ENCODE results near the gene DRC7. TPM values are rescaled to one million over a fixed set of nuclear protein-coding genes. Genes with fewer than 3 reads are reported as not detected.

The DRC7 gene
- total and polyA plus RNA-seq, 10 of the 15 experiments (the other 5 are each of a cell fraction or from before 2014, with no cell fraction given): 0.06 to 0.49 (median 0.14) TPM; not detected in 4

DNA sequence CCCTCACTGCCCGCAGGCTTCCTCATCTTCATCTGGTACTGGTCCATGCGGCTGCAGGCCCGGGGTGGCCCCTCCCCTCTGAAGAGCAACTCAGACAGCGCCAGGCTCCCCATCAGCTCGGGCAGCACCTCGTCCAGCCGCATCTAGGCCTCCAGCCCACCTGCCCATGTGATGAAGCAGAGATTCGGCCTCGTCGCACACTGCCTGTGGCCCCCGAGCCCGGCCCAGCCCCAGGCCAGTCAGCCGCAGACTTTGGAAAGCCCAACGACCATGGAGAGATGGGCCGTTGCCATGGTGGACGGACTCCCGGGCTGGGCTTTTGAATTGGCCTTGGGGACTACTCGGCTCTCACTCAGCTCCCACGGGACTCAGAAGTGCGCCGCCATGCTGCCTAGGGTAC lies 31.2 kb upstream of the DRC7 start:
- H3K27me3 ChIP-seq (replicated peaks in 1 of 2; ENCODE audit: control insufficient read depth in 2 of 2, insufficient read depth in 2 of 2, low read length in 1 of 2): no peaks in the 10 kb centered on the region; a peak in 1 of 4 replicates
- H3K36me3 ChIP-seq (ENCODE audit: control insufficient read depth in 2 of 2, insufficient read depth in 2 of 2, low read length in 1 of 2): no peaks in the 10 kb centered on the region
- in situ Hi-C loops (cut with MboI) (no loop called here), intact Hi-C loops (cut with micrococcal nuclease; ENCODE audit: unreplicated experiment) (no loop called here)
- H3K4me3 ChIP-seq: no peak overlapping the region
- BruUV-seq (replicated peaks): no TSS peak
- H3K9me3 ChIP-seq (replicated peaks; ENCODE audit: control insufficient read depth, insufficient read depth, low read length): no peaks in the 10 kb centered on the region
- DNase-seq (ENCODE audit: low read depth, low spot score) (no peak), ATAC-seq (no peak), FAIRE-seq (no peak)
- ChIA-PET RAD21 (ENCODE audit: unreplicated experiment) (no interaction called here), POLR2A (no interaction called here), SMC1A (ENCODE audit: uncharacterized antibody, unreplicated experiment) (interaction anchor here (1.1 kb wide), 1 partner anchor 72 kb away, joined by 3 read pairs; the partner anchor contains the start of gene KATNB1), CTCF (interaction anchor here (1.8 kb wide), 1 partner anchor 87 kb away, joined by 7 read pairs; no protein-coding TSS in a partner anchor)
- WGBS (ENCODE audit: insufficient coverage, insufficient replicate concordance, low lambda C conversion rate, missing lambda C conversion rate): 49% methylated on average over 21 of the region's 21 CpGs
- no peak overlapping the region for H2AFZ ChIP-seq (ENCODE audit: control insufficient read depth, low read depth, low read length)
- no peak overlapping the region for H3K4me2 ChIP-seq (ENCODE audit: control insufficient read depth, insufficient read depth)
- no peaks in the 10 kb centered on the region for H3K79me2 ChIP-seq (ENCODE audit: control insufficient read depth, insufficient read depth, low read length)
- H3K27ac ChIP-seq (ENCODE audit: control insufficient read depth, insufficient read depth): no peak overlapping the region
- H4K20me1 ChIP-seq (ENCODE audit: control insufficient read depth, insufficient read depth): no peaks in the 10 kb centered on the region
- TF ChIP-seq PAX5 (IDR thresholded peaks at IDR 0.05; ENCODE audit: borderline replicate concordance, low read depth, low read length) (no peak), ZZZ3 (IDR thresholded peaks at IDR 0.05; ENCODE audit: control insufficient read depth, insufficient read length, low read depth) (no peak), BHLHE40 (IDR thresholded peaks at IDR 0.05; ENCODE audit: borderline replicate concordance in 1 of 2, low read depth in 2 of 2, low read length in 1 of 2) (no peak), JUNB (IDR thresholded peaks at IDR 0.05) (no peak), ZSCAN29 (IDR thresholded peaks at IDR 0.05) (no peak), TCF3 (IDR thresholded peaks at IDR 0.05; ENCODE audit: borderline replicate concordance, insufficient read depth, low read depth, low read length) (no peak), SP1 (IDR thresholded peaks at IDR 0.05; ENCODE audit: low read depth, low read length) (no peak), SIN3A (IDR thresholded peaks at IDR 0.05; ENCODE audit: low read depth, low read length) (no peak), ZNF217 (IDR thresholded peaks at IDR 0.05) (no peak), ASH2L (IDR thresholded peaks at IDR 0.05; ENCODE audit: borderline replicate concordance, low read depth) (no peak)
- TF ChIP-seq, protein P1, sequence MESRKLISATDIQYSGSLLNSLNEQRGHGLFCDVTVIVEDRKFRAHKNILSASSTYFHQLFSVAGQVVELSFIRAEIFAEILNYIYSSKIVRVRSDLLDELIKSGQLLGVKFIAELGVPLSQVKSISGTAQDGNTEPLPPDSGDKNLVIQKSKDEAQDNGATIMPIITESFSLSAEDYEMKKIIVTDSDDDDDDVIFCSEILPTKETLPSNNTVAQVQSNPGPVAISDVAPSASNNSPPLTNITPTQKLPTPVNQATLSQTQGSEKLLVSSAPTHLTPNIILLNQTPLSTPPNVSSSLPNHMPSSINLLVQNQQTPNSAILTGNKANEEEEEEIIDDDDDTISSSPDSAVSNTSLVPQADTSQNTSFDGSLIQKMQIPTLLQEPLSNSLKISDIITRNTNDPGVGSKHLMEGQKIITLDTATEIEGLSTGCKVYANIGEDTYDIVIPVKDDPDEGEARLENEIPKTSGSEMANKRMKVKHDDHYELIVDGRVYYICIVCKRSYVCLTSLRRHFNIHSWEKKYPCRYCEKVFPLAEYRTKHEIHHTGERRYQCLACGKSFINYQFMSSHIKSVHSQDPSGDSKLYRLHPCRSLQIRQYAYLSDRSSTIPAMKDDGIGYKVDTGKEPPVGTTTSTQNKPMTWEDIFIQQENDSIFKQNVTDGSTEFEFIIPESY (IDR thresholded peaks at IDR 0.05): no peak
- TF ChIP-seq, protein P2, sequence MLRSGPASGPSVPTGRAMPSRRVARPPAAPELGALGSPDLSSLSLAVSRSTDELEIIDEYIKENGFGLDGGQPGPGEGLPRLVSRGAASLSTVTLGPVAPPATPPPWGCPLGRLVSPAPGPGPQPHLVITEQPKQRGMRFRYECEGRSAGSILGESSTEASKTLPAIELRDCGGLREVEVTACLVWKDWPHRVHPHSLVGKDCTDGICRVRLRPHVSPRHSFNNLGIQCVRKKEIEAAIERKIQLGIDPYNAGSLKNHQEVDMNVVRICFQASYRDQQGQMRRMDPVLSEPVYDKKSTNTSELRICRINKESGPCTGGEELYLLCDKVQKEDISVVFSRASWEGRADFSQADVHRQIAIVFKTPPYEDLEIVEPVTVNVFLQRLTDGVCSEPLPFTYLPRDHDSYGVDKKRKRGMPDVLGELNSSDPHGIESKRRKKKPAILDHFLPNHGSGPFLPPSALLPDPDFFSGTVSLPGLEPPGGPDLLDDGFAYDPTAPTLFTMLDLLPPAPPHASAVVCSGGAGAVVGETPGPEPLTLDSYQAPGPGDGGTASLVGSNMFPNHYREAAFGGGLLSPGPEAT (IDR thresholded peaks at IDR 0.05; ENCODE audit: low read depth): no peak
- TF ChIP-seq, protein P3, sequence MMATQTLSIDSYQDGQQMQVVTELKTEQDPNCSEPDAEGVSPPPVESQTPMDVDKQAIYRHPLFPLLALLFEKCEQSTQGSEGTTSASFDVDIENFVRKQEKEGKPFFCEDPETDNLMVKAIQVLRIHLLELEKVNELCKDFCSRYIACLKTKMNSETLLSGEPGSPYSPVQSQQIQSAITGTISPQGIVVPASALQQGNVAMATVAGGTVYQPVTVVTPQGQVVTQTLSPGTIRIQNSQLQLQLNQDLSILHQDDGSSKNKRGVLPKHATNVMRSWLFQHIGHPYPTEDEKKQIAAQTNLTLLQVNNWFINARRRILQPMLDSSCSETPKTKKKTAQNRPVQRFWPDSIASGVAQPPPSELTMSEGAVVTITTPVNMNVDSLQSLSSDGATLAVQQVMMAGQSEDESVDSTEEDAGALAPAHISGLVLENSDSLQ (IDR thresholded peaks at IDR 0.05): no peak
- TF ChIP-seq, protein P4, sequence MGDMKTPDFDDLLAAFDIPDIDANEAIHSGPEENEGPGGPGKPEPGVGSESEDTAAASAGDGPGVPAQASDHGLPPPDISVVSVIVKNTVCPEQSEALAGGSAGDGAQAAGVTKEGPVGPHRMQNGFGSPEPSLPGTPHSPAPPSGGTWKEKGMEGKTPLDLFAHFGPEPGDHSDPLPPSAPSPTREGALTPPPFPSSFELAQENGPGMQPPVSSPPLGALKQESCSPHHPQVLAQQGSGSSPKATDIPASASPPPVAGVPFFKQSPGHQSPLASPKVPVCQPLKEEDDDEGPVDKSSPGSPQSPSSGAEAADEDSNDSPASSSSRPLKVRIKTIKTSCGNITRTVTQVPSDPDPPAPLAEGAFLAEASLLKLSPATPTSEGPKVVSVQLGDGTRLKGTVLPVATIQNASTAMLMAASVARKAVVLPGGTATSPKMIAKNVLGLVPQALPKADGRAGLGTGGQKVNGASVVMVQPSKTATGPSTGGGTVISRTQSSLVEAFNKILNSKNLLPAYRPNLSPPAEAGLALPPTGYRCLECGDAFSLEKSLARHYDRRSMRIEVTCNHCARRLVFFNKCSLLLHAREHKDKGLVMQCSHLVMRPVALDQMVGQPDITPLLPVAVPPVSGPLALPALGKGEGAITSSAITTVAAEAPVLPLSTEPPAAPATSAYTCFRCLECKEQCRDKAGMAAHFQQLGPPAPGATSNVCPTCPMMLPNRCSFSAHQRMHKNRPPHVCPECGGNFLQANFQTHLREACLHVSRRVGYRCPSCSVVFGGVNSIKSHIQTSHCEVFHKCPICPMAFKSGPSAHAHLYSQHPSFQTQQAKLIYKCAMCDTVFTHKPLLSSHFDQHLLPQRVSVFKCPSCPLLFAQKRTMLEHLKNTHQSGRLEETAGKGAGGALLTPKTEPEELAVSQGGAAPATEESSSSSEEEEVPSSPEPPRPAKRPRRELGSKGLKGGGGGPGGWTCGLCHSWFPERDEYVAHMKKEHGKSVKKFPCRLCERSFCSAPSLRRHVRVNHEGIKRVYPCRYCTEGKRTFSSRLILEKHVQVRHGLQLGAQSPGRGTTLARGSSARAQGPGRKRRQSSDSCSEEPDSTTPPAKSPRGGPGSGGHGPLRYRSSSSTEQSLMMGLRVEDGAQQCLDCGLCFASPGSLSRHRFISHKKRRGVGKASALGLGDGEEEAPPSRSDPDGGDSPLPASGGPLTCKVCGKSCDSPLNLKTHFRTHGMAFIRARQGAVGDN (IDR thresholded peaks at IDR 0.05): no peak
- no peak overlapping the region for H3K9ac ChIP-seq (ENCODE audit: control insufficient read depth, insufficient read depth, low read length)
- no peaks in the 10 kb centered on the region for H3K4me1 ChIP-seq (ENCODE audit: control insufficient read depth, insufficient read depth, low read length)
